Measurements from ENCODE around the gene ELOVL2.
A peak's percentile ranks its signal among the peaks of the same experiment; 100 is the strongest.
"Not testable (repeated sequence)": the region's sequence is repeated elsewhere in the genome, so short reads cannot be mapped to it uniquely, and the experiment has no call there.

The ELOVL2 gene

GRCh38 chr6:11018225-11018624, 25.9 kb downstream of the ELOVL2 start:
- DNase-seq, result no peak

DNA sequence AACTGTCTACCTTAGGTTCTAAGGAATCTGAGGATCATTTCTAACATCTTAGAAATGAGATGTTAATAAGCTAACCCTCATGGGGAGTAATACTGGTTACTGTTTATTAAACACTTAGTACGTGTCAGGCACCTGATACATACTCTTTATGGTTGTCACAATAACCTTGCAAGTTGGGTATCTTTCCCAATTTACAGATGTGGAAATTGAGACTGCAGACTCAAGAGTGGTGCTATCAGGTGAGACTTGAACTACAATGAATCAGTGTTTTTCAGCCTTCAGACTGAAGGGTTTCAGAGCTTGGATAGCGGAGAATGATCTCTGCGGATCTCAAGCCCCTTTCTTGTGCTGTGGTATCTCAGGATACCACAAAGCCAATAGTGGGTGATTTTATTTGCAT, 27.0 kb downstream of the ELOVL2 start:
- no peak for DNase-seq

GRCh38 chr6:11016452-11016851, 27.7 kb downstream of the ELOVL2 start:
- DNase-seq, result no peak

DNA sequence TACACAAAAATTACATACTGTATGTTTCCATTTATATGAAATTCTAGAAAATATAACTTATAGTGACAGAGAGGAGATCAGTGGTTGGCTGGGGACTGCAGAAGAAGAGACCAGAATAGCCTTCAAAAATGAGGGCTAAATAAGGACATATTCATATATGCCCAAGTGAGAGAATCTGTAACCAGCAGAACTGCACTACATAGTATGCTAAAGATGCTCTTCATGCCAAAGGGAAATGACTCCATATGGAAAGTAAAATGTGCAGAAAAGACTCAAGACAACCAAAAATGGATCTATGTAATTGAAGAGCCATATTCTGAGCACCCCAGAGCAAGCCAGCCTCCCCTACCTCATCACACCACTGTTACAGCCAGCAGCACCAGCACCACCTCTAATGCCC, 29.0 kb downstream of the ELOVL2 start:
- DNase-seq, result no peak

- DNase-seq, result no peak
Observed at GRCh38 chr6:11013721-11014070, 30.4 kb downstream of the ELOVL2 start.

- DNase-seq, result no peak
Observed at GRCh38 chr6:11012976-11013720, 31.0 kb downstream of the ELOVL2 start.

DNA sequence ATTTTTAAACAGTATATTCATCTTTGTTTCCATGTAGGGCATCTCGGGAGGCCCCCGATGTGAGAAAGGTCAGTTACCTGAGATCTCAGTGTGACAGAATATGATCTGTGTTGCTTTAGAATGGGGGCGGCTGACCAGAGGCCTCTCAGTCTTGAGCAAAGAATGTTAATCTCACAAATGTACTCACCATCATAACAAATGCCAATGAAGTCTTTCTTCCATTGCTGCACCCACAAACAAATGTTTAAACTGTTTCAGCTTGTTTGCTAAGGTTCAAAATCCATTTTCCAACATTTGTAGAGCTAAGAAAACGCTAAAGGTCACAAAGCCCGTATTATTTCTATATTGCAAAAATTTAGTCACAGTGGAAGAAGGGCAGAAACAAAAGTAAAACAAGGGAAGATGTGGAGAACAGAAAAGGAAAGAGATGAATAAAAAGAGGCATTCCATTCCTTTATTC, 31.8 kb downstream of the ELOVL2 start:
- DNase-seq, result no peak

DNA sequence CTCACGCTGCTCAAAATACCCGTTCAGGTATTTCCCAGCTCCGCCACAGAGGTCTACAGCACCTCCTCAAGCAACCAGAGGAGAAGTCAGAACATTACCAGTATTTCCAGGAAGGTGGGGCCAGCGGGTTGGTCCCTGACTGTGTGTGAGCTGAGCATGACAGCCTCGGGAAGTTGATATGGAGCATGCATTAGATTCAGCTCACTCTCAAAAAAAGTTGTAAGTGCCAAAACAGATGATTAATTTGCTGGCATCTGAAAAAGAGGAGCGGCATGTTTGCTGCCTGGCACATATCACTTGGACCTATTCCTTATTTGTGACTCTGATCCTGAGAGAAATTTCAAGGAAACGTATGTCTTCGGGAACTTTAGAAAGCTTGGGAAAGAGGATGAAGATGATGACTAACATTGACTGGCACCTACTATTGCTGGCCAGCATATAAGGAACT, 32.3 kb downstream of the ELOVL2 start:
- no peak for DNase-seq

- DNase-seq, result no peak
Observed at GRCh38 chr6:11009353-11009752, 34.8 kb downstream of the ELOVL2 start.

DNA sequence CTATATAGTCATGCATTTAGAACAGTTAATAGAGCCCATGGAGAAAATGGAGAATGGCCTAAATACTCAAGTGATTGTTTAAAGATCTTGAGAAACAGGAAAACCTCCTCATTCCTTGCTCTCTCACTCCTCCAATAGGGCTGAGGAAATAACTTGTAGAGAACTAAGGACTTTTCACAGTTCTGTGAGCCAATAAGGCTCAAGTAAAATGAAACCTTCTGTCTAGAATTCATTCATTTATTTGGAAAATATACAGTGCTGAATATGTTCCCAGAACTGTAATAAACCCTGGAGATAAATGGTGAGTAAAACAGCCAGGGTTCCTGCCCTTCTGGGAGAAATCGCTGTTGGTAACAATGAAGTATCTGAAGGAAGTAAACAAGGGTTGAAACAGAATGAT, 35.3 kb downstream of the ELOVL2 start:
- no peak for DNase-seq

DNA sequence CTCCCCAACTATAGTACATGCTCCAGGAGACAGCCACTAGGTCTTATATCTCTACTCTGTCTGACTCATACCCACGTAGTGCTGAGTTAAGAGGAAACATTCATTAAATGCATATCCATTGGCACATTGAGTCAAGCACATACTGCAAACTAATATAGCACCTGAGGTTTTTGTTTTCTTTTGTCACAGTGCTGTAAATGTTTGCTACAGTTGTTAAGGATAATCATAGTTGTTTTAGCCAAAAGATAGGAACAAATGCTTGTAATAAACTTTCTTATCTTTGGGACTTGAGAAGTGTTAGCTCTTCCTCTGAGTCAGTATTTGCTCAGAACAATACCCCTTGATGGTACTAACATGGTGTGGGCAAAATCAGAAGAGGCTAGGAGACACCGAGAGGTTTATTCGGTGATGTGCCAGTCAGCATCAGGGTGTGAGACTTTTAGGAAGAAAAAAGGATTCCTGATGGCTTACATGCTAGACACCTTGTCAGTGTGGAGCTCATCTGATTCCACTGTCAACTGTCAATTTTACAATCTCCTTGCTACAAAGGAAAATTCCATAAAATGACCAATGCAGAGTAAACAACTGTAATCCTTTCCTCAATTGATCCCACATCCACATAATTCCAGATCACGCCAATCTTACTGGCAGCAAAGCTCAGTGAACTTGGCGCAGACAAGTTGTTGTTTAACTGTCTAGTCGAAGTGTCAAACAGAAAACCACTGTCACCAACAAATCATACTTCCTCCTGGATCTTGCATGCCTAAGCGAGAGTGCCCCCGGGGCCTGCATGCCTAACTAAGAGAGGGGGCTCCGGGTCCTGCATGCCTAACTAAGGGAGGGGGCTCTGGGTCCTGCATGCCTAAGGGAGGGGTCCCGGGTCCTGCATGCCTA, 36.1 kb downstream of the ELOVL2 start:
- DNase-seq, result no peak

GRCh38 chr6:11006061-11006460, 38.0 kb downstream of the ELOVL2 start:
- peak; percentile 14 for DNase-seq

- not testable (repeated sequence) for DNase-seq
Observed at GRCh38 chr6:11003297-11003696, 40.8 kb downstream of the ELOVL2 start.

- DNase-seq, result no peak
Observed at GRCh38 chr6:11002176-11002575, 41.9 kb downstream of the ELOVL2 start.

- no peak for DNase-seq
Observed at GRCh38 chr6:10999994-11000393, 44.1 kb downstream of the ELOVL2 start.

GRCh38 chr6:10995114-10995707, 48.9 kb downstream of the ELOVL2 start:
- no peak for DNase-seq

GRCh38 chr6:10993896-10994295, 50.2 kb downstream of the ELOVL2 start:
- no peak for DNase-seq

DNA sequence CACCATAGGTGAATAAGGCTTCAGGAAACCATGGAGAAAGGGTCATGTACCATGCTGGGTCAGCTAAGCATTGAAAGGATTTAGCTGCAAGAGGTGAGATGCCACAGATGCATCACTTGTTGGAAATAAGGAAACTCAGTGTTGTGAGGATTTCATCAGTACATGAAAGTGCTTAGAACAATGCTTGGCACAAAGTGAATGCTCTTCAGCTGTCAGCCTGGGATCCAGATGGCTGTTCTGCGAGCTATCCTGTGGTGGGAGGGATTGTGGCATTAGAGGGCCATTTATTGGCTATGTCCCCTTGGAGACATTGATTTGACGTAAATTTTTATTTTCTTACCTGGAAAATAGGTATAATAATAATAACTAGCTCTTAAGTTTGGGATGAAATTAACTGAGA, 53.0 kb downstream of the ELOVL2 start:
- DNase-seq, result no peak

DNA sequence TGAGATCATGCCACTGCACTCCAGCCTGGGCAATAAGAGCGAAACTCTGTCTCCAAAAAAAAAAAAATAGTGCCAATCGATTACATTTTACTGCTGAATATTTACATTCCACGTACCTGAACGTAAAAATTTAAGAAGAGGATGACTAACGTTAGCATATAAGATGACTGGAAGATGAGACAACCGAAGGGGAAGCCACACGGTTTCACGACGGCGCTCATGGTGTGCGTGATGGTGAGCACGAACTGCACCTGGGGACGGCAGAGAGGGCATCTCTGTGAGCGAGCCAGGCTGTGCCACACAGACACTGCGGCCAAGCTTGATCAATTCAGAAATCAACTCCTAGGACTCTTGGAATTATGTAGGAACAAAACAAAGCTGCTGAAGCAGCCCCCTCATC, 54.5 kb downstream of the ELOVL2 start:
- no peak for DNase-seq

GRCh38 chr6:10984959-10985358, 59.1 kb downstream of the ELOVL2 start:
- not testable (repeated sequence) for DNase-seq

DNA sequence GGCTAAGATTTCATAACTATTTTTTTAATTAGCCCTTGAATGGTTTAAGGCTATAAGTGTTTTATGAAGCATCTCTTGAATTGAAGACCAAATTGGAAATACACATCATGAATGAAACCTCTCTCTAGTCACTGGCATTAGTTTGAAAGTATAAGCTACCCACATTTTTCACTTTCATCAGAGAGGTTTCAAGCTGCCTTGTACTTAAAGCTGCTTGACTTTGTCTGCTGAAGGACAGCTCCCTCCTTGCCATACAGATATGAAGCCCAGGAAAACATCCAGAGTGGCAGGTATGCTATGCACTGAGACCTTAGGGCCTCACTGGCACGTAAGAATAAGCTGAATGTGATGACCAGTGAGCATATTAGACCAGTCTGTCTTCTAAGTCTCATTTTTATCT, 62.7 kb downstream of the ELOVL2 start:
- DNase-seq, result no peak

DNA sequence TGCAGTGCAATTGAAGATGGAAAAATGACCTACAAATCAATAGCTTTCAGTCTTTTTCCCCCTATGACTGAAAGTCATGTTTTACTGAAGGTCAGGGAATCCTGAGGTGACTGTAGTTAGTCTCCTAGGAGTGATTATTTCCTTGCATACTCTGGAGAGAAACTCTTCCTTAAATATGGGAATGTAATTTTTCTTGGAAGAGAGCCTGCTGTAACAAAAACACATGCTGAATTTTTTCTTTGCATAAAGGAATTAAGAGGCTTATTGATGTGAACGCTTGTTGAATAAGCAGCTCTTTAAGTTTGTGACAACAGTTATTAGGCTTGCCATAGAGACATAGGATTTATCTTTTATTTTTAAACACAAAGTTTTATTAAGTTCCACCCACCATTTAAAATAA, 64.5 kb downstream of the ELOVL2 start:
- no peak for DNase-seq

GRCh38 chr6:10977231-10977968, 66.7 kb downstream of the ELOVL2 start:
- DNase-seq, result no peak
